Gastrocnemius medialis (tissue), 4 donors: ENCODE measurements around the gene RAD51B.

Experiments used
- CTCF ChIP-seq, 5 experiments: fragments of 450-650 bp in 3 of 5; fragments of 200-600 bp in 2 of 5; sonication (generic) in 2 of 5; IDR thresholded peaks in 4 of 5; conservative IDR thresholded peaks in 1 of 5; 1 replicate in 4 of 5; 2 replicates in 1 of 5; pipeline ENCODE4 v1.5.1; 2016 to 2019; ENCODE audit warnings: antibody characterized with exemption in 5 of 5, mild to moderate bottlenecking in 3 of 5, moderate library complexity in 3 of 5
- POLR2A ChIP-seq, 2 donors: fragments of 450-650 bp; IDR thresholded peaks; one replicate each; pipeline ENCODE4 v1.6.1; 2017; ENCODE audit warnings: antibody characterized with exemption in 2 of 2, mild to moderate bottlenecking in 2 of 2, moderate library complexity in 2 of 2

DNA sequence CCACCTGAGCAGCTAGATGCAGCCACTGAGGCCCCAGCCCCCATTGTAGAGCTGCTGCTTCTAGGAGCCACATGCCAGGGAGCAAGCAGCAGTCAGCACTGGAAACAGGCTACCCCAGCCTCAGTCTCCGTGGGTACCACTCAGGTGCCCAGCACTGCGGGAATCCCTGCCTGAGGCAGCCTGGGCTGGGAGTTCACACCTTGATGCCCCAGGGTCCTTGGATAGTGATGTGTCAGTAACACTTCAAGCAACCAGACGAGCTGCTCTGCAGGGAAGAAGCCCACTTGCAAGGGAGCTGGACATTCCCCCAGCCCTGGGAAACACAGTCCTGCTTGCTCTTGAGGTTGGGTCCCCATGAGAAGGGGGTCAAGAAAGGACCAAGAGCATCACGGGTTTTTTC is 882.6 kb downstream of the RAD51B start:
- TF ChIP-seq POLR2A (IDR thresholded peaks at IDR 0.05): no peak
- TF ChIP-seq CTCF (IDR thresholded peaks at IDR 0.05 in 4 of 5, conservative IDR thresholded peaks at IDR 0.05 in 1 of 5): no peak
